Measurements from ENCODE around the gene BCOR.

Gene BCOR

GRCh38 chrX:40105835-40106675, 8.3 kb upstream of the BCOR start:
- peak overlapping the region; percentile 86 for H3K4me2 ChIP-seq (ENCODE audit: low read length, poor library complexity, severe bottlenecking)
- peak overlapping the region in 1 of 2 experiments; percentile 72 for H3K23ac ChIP-seq (ENCODE audit: low read length in 2 of 2)
- peaks cover 31% of the 10 kb centered on the region for H3K4me1 ChIP-seq (ENCODE audit: control insufficient read depth, insufficient read depth, low read depth, low read length)
- H2BK120ac ChIP-seq (ENCODE audit: low read depth, low read length): peak overlapping the region; percentile 95
- H4K91ac ChIP-seq (ENCODE audit: low read length): peak overlapping the region; percentile 92
- H3K79me1 ChIP-seq (replicated peaks; ENCODE audit: low read length, poor library complexity, severe bottlenecking): peaks cover 6% of the 10 kb centered on the region
- H2BK12ac ChIP-seq (ENCODE audit: low read length in 2 of 2): peak overlapping the region in 1 of 2 experiments; percentile 54
- peak overlapping the region; percentile 43 for H3K9ac ChIP-seq (ENCODE audit: low read length)
- 0% methylated on average over 27 of the region's 85 CpGs for WGBS
- no peak overlapping the region for H2AFZ ChIP-seq (ENCODE audit: low read depth, low read length)
- H3K36me3 ChIP-seq (ENCODE audit: control insufficient read depth in 1 of 2, insufficient read depth in 2 of 2, low read depth in 1 of 2, low read length in 2 of 2): peaks cover 0 to 3% of the 10 kb centered on the region in 2 experiments
- H3K9me3 ChIP-seq (ENCODE audit: control insufficient read depth, low read length): no peaks in the 10 kb centered on the region
- peak overlapping the region; percentile 64 for H4K8ac ChIP-seq (ENCODE audit: low read length)
- peak overlapping the region; percentile 43 to 91 for H3K18ac ChIP-seq (ENCODE audit: low read depth in 1 of 2, low read length in 2 of 2)
- H2BK5ac ChIP-seq (ENCODE audit: low read depth, low read length, poor library complexity, severe bottlenecking): no peak overlapping the region
- H3K27me3 ChIP-seq (ENCODE audit: control insufficient read depth in 1 of 2, insufficient read depth in 1 of 2, low read length in 2 of 2): peaks cover 0 to 43% of the 10 kb centered on the region in 2 experiments
- peak overlapping the region; percentile 50 to 64 for H3K4ac ChIP-seq (ENCODE audit: low read depth in 1 of 2, low read length in 2 of 2)
- peak; percentile 71 for DNase-seq
- H2AK5ac ChIP-seq (ENCODE audit: low read length, severe bottlenecking): no peak overlapping the region
- H3K14ac ChIP-seq (ENCODE audit: low read length in 2 of 2): no peak overlapping the region
- peak overlapping the region; percentile 94 for H2BK15ac ChIP-seq (ENCODE audit: low read depth, poor library complexity, severe bottlenecking)
- H3K4me3 ChIP-seq (ENCODE audit: insufficient read depth in 1 of 2, low read depth in 1 of 2, low read length in 2 of 2): peak overlapping the region; percentile 51 to 70
- H3K27ac ChIP-seq (ENCODE audit: low read length, poor library complexity, severe bottlenecking): peak overlapping the region; percentile 23

- Histone ChIP-seq H2BK15ac (ENCODE audit: low read depth, poor library complexity, severe bottlenecking) (peak overlapping the region; percentile 94), H3K27me3 (ENCODE audit: control insufficient read depth in 1 of 2, insufficient read depth in 1 of 2, low read length in 2 of 2) (peaks cover 0 to 48% of the 10 kb centered on the region in 2 experiments), H3K4me3 (ENCODE audit: insufficient read depth in 1 of 2, low read depth in 1 of 2, low read length in 2 of 2) (peak overlapping the region; percentile 51 to 70), H3K79me1 (replicated peaks; ENCODE audit: low read length, poor library complexity, severe bottlenecking) (peaks cover 6% of the 10 kb centered on the region), H3K4me1 (ENCODE audit: control insufficient read depth, insufficient read depth, low read depth, low read length) (peaks cover 32% of the 10 kb centered on the region), H3K9me3 (ENCODE audit: control insufficient read depth, low read length) (no peaks in the 10 kb centered on the region), H3K4me2 (ENCODE audit: low read length, poor library complexity, severe bottlenecking) (peak overlapping the region; percentile 86), H2BK120ac (ENCODE audit: low read depth, low read length) (peak overlapping the region; percentile 73), H2AK5ac (ENCODE audit: low read length, severe bottlenecking) (no peak overlapping the region), H2BK5ac (ENCODE audit: low read depth, low read length, poor library complexity, severe bottlenecking) (no peak overlapping the region), H3K14ac (ENCODE audit: low read length in 2 of 2) (peak overlapping the region in 1 of 2 experiments; percentile 7), H2BK12ac (ENCODE audit: low read length in 2 of 2) (peak overlapping the region in 1 of 2 experiments; percentile 3), H3K23ac (ENCODE audit: low read length in 2 of 2) (no peak overlapping the region), H3K27ac (ENCODE audit: low read length, poor library complexity, severe bottlenecking) (no peak overlapping the region), H3K18ac (ENCODE audit: low read depth in 1 of 2, low read length in 2 of 2) (peak overlapping the region; percentile 70 to 73), H3K9ac (ENCODE audit: low read length) (peak overlapping the region; percentile 29), H3K36me3 (ENCODE audit: control insufficient read depth in 1 of 2, insufficient read depth in 2 of 2, low read depth in 1 of 2, low read length in 2 of 2) (peaks cover 0 to 3% of the 10 kb centered on the region in 2 experiments), H4K8ac (ENCODE audit: low read length) (peak overlapping the region; percentile 64), H4K91ac (ENCODE audit: low read length) (peak overlapping the region; percentile 92), H3K4ac (ENCODE audit: low read depth in 1 of 2, low read length in 2 of 2) (peak overlapping the region; percentile 64 to 78), H2AFZ (ENCODE audit: low read depth, low read length) (no peak overlapping the region)
- WGBS: 0% methylated on average over 23 of the region's 94 CpGs
- DNase-seq: peak; percentile 57
Measured at GRCh38 chrX:40104985-40105834, 7.5 kb upstream of the BCOR start.

- WGBS: 0% methylated on average over 11 of the region's 39 CpGs
- peak overlapping the region; percentile 51 to 70 for H3K4me3 ChIP-seq (ENCODE audit: insufficient read depth in 1 of 2, low read depth in 1 of 2, low read length in 2 of 2)
- H3K79me1 ChIP-seq (replicated peaks; ENCODE audit: low read length, poor library complexity, severe bottlenecking): peaks cover 6% of the 10 kb centered on the region
- peak overlapping the region; percentile 75 for H4K91ac ChIP-seq (ENCODE audit: low read length)
- peak overlapping the region; percentile 29 for H3K9ac ChIP-seq (ENCODE audit: low read length)
- peak overlapping the region in 1 of 2 experiments; percentile 15 for H2BK12ac ChIP-seq (ENCODE audit: low read length in 2 of 2)
- no peak overlapping the region for H2AFZ ChIP-seq (ENCODE audit: low read depth, low read length)
- H3K4me1 ChIP-seq (ENCODE audit: control insufficient read depth, insufficient read depth, low read depth, low read length): peaks cover 33% of the 10 kb centered on the region
- peak overlapping the region; percentile 49 for H2BK120ac ChIP-seq (ENCODE audit: low read depth, low read length)
- H3K4ac ChIP-seq (ENCODE audit: low read depth in 1 of 2, low read length in 2 of 2): peak overlapping the region in 1 of 2 experiments; percentile 69
- H3K27ac ChIP-seq (ENCODE audit: low read length, poor library complexity, severe bottlenecking): no peak overlapping the region
- H3K18ac ChIP-seq (ENCODE audit: low read depth in 1 of 2, low read length in 2 of 2): peak overlapping the region; percentile 70 to 73
- H3K36me3 ChIP-seq (ENCODE audit: control insufficient read depth in 1 of 2, insufficient read depth in 2 of 2, low read depth in 1 of 2, low read length in 2 of 2): peaks cover 0 to 3% of the 10 kb centered on the region in 2 experiments
- no peak overlapping the region for H2BK5ac ChIP-seq (ENCODE audit: low read depth, low read length, poor library complexity, severe bottlenecking)
- peak overlapping the region; percentile 69 for H2BK15ac ChIP-seq (ENCODE audit: low read depth, poor library complexity, severe bottlenecking)
- no peak overlapping the region for H2AK5ac ChIP-seq (ENCODE audit: low read length, severe bottlenecking)
- peak overlapping the region; percentile 86 for H3K4me2 ChIP-seq (ENCODE audit: low read length, poor library complexity, severe bottlenecking)
- no peaks in the 10 kb centered on the region for H3K9me3 ChIP-seq (ENCODE audit: control insufficient read depth, low read length)
- peak; percentile 89 for DNase-seq
- H3K23ac ChIP-seq (ENCODE audit: low read length in 2 of 2): no peak overlapping the region
- no peak overlapping the region for H3K14ac ChIP-seq (ENCODE audit: low read length in 2 of 2)
- H3K27me3 ChIP-seq (ENCODE audit: control insufficient read depth in 1 of 2, insufficient read depth in 1 of 2, low read length in 2 of 2): peaks cover 0 to 48% of the 10 kb centered on the region in 2 experiments
- peak overlapping the region; percentile 13 for H4K8ac ChIP-seq (ENCODE audit: low read length)
Measured at GRCh38 chrX:40104630-40104984, 6.8 kb upstream of the BCOR start.

Data from mesenchymal stem cell (in vitro differentiated cells and primary cell).